ENCODE results near the gene B3GNT5.

DNA sequence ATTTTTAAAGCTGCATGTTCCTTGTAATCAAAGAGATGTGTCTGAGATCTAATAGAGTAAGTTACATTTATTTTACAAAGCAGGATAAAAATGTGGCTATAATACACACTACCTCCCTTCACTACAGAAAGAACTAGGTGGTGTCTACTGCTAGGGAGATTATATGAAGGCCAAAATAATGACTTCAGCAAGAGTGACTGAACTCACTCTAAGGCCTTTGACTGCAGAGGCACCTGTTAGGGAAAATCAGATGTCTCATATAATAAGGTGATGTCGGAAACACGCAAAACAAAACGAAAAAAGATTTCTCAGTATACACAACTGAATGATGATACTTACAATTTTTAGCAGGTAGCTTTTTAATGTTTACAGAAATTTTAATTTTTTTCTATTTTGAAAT, 19.1 kb downstream of the B3GNT5 start:
- TF ChIP-seq EZH2phosphoT487 (IDR thresholded peaks at IDR 0.05; ENCODE audit: unreplicated experiment) (no peak), JUNB (IDR thresholded peaks at IDR 0.05; ENCODE audit: unreplicated experiment) (no peak), CREB1 (CRISPR knock-in tag; IDR thresholded peaks at IDR 0.05; ENCODE audit: low read depth) (no peak), POLR2AphosphoS5 (IDR thresholded peaks at IDR 0.05; ENCODE audit: low read depth) (no peak), EZH2 (IDR thresholded peaks at IDR 0.05; ENCODE audit: low read depth, unreplicated experiment) (no peak), NANOG (IDR thresholded peaks at IDR 0.05; ENCODE audit: borderline replicate concordance) (no peak), ZNF331 (CRISPR knock-in tag; IDR thresholded peaks at IDR 0.05; ENCODE audit: low read depth) (no peak), ZNF114 (CRISPR knock-in tag; IDR thresholded peaks at IDR 0.05) (no peak)
- TF ChIP-seq, protein P1, sequence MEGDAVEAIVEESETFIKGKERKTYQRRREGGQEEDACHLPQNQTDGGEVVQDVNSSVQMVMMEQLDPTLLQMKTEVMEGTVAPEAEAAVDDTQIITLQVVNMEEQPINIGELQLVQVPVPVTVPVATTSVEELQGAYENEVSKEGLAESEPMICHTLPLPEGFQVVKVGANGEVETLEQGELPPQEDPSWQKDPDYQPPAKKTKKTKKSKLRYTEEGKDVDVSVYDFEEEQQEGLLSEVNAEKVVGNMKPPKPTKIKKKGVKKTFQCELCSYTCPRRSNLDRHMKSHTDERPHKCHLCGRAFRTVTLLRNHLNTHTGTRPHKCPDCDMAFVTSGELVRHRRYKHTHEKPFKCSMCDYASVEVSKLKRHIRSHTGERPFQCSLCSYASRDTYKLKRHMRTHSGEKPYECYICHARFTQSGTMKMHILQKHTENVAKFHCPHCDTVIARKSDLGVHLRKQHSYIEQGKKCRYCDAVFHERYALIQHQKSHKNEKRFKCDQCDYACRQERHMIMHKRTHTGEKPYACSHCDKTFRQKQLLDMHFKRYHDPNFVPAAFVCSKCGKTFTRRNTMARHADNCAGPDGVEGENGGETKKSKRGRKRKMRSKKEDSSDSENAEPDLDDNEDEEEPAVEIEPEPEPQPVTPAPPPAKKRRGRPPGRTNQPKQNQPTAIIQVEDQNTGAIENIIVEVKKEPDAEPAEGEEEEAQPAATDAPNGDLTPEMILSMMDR (conservative IDR thresholded peaks at IDR 0.05; ENCODE audit: low read depth in 2 of 2) = no peak
- TF ChIP-seq, protein P2, sequence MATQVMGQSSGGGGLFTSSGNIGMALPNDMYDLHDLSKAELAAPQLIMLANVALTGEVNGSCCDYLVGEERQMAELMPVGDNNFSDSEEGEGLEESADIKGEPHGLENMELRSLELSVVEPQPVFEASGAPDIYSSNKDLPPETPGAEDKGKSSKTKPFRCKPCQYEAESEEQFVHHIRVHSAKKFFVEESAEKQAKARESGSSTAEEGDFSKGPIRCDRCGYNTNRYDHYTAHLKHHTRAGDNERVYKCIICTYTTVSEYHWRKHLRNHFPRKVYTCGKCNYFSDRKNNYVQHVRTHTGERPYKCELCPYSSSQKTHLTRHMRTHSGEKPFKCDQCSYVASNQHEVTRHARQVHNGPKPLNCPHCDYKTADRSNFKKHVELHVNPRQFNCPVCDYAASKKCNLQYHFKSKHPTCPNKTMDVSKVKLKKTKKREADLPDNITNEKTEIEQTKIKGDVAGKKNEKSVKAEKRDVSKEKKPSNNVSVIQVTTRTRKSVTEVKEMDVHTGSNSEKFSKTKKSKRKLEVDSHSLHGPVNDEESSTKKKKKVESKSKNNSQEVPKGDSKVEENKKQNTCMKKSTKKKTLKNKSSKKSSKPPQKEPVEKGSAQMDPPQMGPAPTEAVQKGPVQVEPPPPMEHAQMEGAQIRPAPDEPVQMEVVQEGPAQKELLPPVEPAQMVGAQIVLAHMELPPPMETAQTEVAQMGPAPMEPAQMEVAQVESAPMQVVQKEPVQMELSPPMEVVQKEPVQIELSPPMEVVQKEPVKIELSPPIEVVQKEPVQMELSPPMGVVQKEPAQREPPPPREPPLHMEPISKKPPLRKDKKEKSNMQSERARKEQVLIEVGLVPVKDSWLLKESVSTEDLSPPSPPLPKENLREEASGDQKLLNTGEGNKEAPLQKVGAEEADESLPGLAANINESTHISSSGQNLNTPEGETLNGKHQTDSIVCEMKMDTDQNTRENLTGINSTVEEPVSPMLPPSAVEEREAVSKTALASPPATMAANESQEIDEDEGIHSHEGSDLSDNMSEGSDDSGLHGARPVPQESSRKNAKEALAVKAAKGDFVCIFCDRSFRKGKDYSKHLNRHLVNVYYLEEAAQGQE (IDR thresholded peaks at IDR 0.05; ENCODE audit: unreplicated experiment) = no peak
- TF ChIP-seq, protein P3, sequence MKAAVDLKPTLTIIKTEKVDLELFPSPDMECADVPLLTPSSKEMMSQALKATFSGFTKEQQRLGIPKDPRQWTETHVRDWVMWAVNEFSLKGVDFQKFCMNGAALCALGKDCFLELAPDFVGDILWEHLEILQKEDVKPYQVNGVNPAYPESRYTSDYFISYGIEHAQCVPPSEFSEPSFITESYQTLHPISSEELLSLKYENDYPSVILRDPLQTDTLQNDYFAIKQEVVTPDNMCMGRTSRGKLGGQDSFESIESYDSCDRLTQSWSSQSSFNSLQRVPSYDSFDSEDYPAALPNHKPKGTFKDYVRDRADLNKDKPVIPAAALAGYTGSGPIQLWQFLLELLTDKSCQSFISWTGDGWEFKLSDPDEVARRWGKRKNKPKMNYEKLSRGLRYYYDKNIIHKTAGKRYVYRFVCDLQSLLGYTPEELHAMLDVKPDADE (IDR thresholded peaks at IDR 0.05) = no peak
